Glomerular visceral epithelial cell (primary cell): ENCODE measurements around the gene GRB10.

ENCODE experiments used
- DNase-seq: peaks from one replicate; pipeline ENCODE4 v3.0.0-alpha.2; 2016; ENCODE audit errors: extremely low spot score

Gene GRB10

DNA sequence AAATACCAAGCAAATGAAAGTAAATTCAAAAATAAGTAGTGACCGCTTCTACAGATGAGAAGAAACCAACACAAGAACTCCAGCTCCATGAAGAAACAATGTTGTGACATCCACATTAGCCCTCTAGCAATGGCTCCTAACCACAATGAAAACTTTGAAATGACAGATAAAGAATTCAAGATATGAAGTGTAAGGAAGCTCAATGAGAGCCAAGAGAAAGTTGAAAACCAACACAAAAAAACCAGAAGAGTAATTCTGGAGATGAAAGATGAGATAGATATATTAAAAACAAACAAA, 149.3 kb downstream of the GRB10 start:
- no peak for DNase-seq

DNA sequence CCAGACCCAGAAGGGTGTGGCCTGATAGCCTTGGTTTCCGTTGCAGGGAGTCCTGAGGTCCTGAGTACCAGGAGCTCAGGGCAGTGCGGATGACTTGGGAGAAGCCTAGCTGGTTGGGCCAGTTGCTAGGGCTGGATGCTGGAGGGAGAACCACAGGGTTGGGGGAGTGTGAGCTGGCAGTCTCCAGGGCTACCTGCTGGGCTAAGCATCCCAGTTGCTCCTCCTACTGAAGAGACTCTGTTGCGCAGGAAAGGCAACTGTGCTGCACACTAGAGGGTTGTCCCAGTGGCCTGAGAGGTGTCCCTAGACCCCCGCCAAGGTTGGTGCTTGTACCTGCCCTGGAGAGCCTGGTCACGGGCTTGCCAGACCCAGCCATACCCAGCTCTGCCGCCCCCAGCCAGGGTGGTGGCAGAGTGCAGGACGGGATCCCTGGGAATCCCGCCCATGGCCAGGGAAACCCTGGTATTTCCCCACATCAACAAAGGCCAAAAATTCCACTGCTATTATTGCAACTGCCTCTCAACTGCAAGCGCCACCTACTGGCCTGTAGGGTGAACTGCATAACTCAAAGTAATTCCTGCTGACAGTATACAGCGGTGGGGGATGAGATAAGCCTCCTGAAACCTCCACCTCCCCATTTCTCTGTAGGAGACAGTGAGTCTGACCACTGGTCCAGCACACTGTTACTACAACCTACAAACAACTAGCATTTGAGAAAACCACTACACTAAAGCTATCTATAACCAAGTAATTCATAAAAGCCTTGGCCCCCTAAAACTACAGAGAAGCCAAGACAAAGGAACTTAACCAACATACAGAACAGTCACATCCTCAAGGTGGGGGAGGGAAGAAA, 149.9 kb downstream of the GRB10 start:
- DNase-seq, result peak; percentile 57

DNA sequence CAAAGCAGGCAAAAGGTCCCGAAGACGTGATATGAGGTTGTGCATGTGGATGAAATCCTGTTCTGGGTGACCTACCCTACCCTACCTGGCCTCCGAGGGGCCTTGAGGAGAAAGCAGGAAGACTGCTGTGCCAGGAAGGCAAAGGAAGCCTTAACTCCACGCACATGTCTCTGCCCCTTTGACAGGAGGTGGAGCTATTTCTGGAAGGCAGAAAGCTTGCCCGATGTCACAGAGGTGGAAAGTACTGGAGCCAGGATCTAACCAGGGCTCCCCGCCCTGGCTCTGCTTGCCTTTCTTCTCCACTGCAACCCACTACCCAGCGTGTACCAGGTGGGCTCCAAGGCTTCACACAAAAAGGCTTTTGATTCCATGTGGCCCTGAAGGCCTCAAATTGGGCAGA, 151.1 kb downstream of the GRB10 start:
- no peak for DNase-seq

DNA sequence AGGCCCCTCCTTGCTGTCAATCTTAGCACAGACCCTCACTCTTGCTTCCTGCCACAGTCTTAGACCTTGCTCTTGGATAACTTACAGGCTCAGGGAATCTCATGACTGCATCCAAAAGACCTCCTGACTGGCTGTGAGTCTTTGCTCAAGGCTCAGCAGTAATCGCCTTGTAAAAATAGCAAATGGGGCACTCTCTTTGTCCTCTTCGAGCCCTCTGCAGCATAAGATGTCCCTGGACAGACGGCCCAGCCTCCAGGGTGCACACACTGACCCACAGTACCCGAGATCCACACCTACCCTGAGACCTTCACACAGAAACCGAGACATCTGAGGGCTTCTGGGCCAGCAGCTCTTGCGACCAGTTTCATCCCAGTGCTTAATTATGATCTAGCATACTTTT, 151.6 kb downstream of the GRB10 start:
- no peak for DNase-seq

DNA sequence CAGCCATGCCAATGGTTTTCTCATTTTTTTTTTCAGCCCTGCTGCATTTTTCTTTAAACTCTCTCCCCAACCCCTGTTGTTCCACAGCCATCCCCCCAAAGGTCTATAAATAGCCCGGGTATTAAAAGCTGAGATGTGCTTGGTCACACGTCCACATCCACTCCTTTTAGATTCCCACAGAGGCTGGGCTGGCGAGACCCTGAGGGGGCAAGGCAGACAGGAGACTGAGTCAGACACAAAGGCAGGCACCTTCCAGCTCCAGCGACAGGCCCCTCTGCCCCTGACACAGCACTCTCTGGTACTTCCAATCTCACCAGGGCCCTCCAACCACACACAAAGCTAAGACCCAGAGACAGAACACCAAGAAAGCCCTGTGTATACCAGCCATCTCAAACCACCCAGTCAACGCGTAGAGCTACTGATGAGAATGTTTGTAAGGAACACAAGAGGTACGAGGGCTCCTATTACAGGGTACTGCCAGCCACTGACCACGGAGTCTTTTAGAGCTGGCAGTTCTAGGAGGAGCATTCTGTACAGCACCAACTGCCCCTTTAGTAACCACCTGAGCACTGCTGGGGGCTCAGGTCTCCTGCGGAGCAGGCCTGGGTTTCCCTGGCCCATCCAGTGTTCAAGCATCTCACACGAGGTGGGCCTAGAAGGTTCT, 153.3 kb downstream of the GRB10 start:
- DNase-seq, result no peak

DNA sequence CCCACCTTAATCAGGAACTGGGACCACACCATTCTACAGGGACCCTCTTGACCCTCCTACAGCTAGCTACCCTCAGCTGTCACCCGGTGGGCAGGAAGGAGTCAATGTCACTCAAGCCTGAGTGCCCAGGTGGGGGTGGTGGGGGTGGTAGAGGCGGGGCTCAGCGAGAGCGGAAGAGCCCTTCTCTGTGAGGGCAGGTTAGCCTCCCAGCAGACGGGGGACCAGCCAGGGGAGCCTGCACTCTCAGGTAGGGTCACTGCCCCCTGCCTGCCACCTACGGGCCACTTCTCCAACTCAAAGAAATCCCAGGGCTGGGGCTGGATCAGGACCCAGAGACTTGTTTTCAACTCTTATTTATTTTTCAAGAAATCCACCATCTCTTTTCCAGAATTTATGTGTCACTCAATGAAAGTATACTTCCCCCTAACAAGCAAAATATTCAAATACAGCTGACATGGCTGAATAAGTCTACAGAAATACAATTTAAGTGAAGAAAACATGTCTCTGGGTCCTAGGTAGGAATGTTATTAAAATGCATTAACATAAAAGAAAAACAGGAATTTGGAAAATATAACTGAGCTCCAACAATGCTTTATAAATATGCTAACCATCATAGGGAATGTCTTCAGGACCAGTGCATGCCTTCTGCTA, 154.1 kb downstream of the GRB10 start:
- DNase-seq, result no peak

DNA sequence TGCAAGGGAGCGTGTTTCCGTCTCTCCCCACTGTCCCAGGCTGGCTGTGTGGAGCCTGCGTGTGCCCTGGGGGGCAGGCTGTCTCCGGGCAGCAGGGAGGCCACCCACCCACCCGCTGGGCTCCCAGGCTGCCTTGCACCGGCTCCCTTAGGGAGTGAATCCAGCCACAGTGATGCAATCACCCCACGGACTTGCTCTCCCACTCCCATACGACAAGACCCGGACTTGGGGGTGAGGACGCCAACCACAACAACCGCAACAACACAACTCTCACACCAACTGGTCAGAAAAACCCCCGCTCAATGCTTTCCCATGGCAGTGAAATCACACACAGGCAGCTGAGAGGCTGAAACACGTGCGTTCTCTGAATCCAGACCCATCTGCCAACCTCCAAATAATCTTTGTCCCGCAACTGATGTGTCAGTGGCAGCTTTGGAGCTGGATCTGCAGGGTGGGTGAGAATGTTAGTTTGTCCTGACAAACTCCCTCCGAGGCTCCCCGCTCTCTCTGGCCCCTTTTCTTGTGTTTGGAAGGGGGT, 154.8 kb downstream of the GRB10 start:
- DNase-seq, result no peak

DNA sequence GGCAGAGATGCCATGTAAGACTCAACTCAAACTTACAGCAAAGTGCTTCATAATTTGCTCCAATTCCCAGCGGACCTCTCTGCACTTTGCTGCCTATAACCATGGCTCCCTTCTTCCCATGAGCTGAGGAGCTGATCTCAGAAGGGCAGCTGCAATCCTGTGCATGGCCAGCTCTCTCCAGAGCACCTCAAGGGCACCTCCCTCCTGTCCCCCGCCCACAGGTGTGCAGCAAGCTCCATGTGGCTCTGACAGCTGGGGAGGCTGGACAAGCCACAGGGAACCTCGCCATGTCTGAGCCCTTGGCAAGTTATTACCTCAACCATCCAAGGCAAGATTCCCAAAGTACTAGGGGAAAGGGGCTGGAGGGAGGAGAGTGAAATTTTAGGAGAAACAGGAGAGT, 156.4 kb downstream of the GRB10 start:
- no peak for DNase-seq

DNA sequence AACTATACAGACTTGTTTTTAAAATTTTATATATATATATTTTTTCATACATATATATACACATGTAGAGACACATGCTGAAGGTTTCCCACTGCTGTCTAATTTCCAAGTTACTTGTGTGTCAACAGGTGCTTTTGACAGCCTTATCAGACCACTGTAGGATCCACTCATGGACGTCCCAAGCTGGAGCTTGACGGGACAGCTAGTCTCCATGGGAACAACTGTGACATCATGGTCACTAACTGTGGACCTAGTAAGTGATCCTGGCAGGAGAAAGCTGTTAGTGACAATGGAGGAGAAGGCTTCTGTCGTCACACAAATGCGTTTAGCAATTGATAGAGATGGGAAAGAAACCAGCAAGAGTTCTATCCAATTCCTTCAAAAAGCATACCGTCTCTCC, 157.3 kb downstream of the GRB10 start:
- DNase-seq, result no peak

DNA sequence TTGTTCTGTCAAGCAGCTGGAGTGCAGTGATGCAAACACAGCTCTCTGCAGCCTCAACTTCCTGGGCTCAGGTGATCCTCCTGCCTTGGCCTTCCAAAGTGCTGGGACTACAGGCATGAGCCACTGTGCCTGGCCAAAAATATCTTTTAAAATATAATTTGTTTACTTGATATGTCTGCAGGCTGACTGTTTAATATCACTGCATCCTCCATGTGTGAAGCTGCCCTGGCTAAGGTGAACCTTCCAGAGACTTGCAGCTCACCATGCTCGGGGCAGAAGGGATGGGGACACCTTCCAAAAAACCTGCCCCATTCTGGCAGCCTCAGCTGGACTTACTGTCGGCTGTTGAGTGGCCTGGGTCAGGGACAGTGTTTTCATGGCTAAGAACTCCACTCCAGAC, 159.9 kb downstream of the GRB10 start:
- no peak for DNase-seq

DNA sequence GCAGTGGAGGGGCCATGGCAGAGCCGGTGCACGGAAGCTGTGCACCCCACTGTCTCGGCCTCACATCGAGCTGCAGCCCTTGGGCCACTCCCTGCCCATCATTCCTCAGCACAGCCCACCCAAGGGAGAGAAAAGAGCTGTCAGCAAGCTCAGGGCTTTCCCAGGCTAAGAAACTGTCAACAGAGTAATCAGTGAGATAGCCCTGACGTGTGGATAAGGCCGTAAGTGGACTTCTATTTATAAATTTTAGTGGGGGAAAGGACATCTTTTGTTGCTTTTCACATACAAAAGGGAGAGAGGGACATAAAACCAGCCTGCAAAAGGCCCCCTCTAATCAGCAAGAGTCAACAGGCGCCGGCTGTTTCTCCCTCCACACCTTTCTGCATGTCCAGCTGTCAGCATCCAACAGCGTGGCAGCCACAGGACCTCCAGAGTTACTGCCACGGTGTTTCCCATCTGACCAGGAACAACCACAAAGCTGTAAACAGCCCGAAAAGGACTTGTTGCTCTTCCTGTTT, 160.7 kb downstream of the GRB10 start:
- DNase-seq, result no peak

DNA sequence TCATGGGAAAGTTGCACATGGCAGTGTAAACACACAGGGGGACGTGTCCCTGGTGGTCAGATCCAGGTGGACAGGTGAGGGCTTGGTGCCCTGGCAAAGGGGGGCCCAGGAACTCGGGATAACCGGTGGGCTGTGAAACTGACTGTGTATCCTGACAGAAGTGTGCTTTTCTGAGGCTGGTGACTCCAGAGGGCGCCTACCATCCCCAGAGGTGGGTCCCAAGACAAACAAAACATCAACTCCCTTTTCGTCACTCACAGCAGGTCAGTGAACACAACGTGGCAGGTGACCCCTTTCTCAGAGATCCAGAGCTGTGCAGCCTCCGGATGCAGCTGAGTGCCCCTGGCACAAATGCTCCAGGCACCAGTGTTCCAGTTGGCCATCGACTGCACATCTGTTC, 161.5 kb downstream of the GRB10 start:
- no peak for DNase-seq

DNA sequence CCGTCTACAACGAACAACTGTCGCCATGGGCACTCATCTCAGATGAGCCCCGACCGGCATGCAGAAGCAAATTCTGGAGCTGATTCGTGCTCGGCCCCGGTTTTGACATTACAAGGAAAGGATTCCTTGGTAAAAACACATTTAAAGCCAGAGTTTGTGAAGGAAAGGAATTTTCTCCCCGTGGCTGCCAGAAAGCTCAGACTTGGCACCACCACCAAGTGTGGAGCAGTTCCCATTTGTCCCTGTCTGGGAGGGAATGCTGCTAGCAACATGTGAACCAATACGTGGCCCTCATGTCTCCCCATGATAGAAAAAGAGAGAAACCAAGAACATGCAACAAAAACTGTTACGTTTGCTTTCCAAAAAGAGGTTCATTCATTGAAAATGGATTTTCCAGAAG, 162.3 kb downstream of the GRB10 start:
- DNase-seq, result no peak

DNA sequence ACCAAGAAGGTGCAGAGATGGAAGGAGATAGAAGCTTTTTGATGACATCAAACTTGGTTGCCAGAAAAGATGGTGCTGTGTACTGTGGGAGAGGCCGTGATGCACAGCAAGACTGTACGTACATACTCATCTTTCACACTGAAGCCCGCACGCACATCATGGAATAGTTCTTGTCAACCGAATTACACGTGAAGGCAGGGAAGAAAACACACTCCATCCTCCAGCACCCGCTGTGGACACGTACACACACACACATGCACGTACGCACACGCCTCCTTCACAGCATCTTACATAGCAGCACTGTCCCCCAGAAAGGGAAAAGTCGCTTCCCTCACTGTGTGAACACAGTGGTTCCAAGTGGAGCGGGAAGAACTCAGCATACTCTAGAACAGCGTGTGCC, 163.0 kb downstream of the GRB10 start:
- no peak for DNase-seq

DNA sequence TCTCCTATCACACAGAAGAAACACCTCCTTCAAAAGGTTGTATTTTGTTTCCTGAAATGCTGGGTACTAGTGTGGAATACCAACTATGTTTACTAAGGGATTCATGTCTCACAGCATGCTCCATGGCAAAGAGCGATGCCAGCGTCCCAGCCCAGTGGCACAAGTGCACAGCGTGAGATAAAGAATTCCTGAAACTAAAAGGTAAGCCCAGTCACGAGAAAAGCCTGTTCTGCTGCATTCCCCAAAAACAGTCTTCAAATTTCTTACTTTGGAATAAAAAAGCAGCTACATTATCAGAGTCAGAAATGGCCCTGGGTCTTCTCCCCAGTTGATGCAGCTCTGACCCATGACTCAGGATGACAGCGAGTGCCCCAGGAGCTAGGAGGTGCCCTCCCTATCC, 164.4 kb downstream of the GRB10 start:
- no peak for DNase-seq

DNA sequence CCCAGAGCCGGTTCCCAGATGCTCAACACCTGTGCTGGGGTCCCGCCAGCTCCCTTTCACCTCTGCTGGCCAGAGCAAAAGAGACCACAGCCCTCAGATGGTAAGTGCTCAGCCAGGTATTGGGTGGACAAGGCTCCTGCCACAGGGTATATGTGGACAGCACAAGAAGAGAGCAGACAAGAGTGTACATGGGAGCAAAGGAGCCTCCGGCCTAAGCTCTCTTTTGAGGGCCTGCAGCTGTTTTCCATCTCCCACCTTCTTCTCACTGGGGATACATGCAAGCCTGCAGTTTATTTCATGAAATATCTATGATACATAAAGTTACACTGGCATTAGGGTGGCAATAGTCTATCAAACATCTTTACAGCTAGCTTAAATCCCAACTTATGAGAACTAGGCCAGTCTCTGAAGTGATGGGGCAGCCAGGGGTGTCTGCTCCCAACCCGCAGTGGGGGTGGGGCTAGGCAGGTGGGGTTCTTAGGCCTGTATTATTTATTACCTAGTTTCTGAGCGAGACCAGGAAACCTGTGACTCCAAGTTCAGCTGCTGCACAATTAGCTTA, 167.1 kb downstream of the GRB10 start:
- no peak for DNase-seq

DNA sequence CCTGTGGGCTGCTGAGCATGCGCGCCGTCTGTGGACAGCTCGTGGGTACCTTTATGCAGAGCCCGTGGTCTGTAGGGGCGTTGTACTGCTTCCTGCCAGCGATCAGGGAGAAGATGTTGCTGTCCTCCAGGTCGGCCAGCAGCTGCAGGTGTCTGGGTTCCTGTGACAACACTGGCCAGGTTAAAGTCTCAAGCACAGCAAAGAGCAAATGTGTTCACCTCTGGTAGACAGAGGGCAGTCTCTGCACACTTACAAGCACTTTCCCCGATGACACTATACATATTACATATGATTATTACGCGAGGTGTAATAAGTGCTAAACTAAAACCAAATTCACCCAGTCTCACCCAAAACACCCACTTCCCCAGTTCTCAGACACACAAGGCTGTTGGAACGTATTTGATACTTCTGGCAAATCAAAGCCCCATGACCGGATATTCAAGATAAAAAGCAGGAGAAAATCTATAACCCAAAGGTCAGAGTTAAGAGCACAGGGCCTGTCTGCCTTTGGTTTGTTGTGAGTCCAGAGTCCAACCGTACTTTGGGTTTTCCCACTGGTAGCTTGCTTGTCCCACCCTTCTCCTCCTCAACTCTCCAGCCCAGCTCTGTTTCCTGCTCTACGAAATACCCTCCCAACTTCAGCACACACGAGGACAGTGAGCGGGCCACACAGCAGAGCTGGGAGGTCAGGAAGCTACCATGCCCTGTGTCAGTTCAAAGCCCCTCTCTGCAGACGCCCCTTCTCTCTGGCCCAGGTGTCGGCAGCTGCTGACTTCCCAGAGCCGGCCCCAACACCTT, 167.8 kb downstream of the GRB10 start:
- DNase-seq, result no peak

DNA sequence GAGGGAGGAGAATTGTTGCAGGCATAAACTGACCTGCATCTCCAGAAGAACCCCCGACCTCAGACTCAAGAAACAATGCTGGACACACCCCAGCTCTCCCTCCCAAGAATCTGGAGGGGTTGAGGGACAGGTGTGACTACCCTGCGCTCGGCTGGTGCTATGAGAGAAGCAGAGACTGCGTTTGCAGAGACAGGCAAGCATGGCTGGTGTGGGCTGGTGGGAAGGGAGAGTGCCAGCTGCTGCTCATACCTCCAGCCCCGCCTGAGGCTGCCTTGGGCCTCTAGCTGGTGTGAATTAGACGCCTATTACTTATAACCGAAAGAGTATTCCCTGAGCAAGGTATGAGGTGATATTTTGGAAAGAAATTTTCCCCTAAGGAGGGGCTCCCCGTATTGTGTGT, 169.2 kb downstream of the GRB10 start:
- no peak for DNase-seq

DNA sequence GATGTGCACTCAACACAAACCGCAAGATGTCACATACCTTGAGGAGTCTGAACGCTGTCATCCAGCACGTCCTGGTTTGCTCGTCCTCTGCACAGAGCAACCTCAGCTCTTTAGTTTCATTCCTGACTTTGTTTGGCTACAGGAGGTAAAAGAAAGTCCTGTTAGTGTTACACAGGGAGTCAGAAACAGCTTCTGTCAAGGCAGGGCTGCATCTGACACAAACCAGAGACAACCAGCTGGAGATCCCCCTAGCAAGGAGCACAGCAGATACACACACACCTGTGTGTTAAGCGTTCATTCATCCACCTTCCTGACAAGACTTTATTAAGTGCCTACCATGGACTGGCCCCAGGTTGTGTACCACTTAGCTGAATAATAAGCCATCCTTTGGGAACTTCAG, 170.0 kb downstream of the GRB10 start:
- no peak for DNase-seq

DNA sequence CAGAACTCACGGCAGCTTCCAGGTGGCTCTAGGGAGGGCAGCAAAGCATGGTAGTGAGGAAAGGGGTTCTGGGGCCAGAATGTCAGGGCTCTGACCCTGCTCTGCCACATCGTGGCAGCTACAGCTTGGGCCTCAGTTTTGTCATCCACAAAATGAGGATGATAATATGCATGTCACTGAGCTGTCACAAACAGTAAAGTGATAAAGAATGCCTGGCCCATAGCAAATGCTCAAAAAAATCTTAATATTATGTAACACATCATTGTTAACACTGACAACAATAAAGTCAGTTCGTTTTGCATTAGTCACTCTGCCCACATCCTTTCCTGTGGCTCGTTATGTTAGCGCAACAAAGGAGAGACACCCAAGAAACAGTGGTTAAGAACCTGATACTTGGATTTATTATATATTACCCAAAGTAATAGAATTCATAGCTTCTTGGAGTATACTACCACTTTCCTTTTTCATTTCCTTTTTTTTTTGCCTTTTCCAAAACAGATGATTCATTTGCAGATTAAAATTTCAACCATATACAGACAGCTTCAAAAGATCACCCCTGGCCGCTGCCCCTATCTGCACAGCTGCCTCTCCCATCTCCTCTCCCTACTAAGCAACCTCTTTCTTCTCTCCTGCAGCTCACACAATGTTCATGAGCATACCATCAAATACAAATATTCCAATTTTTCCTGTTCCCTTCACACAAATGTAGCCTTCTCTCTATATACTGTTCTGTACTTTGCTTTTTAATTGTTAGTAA, 172.0 kb downstream of the GRB10 start:
- DNase-seq, result peak; percentile 48
